T-helper 2 cell treated with Interferon-gamma antibody and Interleukin-4, amounts not matched to agents 5 μg/mL and 100 μg/mL, for 36 hours (primary cell): ENCODE measurements around the gene DUT.
"Not testable (repeated sequence)": the region's sequence is repeated elsewhere in the genome, so short reads cannot be mapped to it uniquely, and the experiment has no call there.

Source experiments
- DNase-seq: peaks from one replicate; pipeline ENCODE4 v3.0.0; 2021; ENCODE audit warnings: low spot score
- H3K27ac Mint-ChIP-seq: one replicate; pipeline ENCODE4 v1.8.0; 2021; ENCODE audit warnings: mild to moderate bottlenecking, mixed read lengths
- H3K27me3 Mint-ChIP-seq: one replicate; pipeline ENCODE4 v1.8.0; 2021; ENCODE audit warnings: low read depth, mixed read lengths
- H3K36me3 Mint-ChIP-seq: one replicate; pipeline ENCODE4 v1.8.0; 2021; ENCODE audit warnings: low read depth, mixed read lengths
- H3K4me1 Mint-ChIP-seq: one replicate; pipeline ENCODE4 v1.8.0; 2021; ENCODE audit warnings: low read depth, mixed read lengths
- H3K4me3 Mint-ChIP-seq: one replicate; pipeline ENCODE4 v1.8.0; 2022; ENCODE audit warnings: mild to moderate bottlenecking, moderate library complexity, mixed read lengths
- H3K9me3 Mint-ChIP-seq: one replicate; pipeline ENCODE4 v1.8.0; 2021; ENCODE audit warnings: mixed read lengths

The DUT gene

DNA sequence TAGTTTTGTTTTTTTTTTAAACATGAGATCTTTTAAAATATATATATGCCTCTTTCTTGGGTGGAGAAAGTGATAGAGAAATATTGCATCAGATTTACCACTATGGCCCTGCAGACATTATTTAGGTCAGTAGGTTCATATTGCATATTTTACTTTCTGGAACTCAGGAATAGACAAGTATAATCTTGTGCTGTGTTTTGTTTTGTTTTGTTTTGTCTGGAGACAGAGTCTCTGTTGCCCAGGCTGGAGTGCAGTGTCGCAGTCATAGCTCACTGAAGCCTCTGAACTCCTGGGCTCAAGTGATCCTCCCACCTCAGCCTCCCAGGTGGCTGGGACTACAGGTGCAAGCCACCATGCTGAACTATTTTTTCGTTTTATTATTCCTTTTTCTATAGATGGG lies 21.5 kb upstream of the DUT start:
- no peak for DNase-seq
- Mint-ChIP-seq H3K4me3 (no peak overlapping the region), H3K27me3 (peaks cover 10% of the 10 kb centered on the region), H3K4me1 (no peaks in the 10 kb centered on the region), H3K36me3 (no peaks in the 10 kb centered on the region), H3K27ac (no peak overlapping the region), H3K9me3 (no peaks in the 10 kb centered on the region)

DNA sequence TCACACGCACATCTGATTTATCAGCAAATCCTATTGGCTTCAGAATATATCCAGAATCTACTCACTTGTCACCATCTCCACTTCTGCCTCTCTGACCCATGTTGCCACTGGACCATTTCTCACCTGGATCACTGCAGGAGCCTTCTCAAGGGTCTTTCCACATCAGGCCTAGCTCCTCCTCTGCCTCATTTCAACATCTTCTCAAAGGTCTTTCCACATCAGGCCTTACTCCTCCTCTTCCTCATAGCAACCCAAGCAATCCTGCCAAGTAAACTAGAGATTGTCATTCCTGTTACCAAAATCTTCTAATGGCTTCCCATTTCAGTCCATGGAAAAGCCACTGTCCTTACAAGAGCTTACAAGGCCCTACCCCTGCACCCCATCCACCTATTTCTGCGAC lies 18.0 kb upstream of the DUT start:
- no peaks in the 10 kb centered on the region for H3K36me3 Mint-ChIP-seq
- no peaks in the 10 kb centered on the region for H3K9me3 Mint-ChIP-seq
- H3K4me1 Mint-ChIP-seq = no peaks in the 10 kb centered on the region
- H3K4me3 Mint-ChIP-seq = no peak overlapping the region
- peaks cover 5% of the 10 kb centered on the region for H3K27me3 Mint-ChIP-seq
- DNase-seq = no peak
- H3K27ac Mint-ChIP-seq = no peak overlapping the region

DNA sequence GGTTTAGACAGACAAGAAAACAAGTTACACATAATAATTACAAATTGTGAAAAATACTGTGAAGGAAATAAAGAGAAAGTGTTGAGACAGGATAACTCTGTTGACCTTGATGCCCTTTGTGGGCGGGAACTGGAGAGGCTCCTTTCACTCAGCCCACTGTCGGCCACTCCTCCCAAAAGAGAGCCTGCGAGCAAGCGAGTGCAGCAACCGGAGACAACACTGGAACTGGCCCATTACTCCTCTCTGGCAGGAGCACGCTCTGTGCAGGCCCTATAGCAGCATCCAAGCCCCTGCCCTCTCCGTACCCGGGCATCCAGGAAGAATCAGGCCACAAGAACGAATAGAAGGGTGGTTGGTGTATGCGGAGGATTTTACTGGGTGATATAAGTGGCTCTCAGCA lies 16.2 kb upstream of the DUT start:
- Mint-ChIP-seq H3K9me3 (no peaks in the 10 kb centered on the region), H3K27ac (no peak overlapping the region), H3K4me1 (no peaks in the 10 kb centered on the region), H3K4me3 (no peak overlapping the region), H3K36me3 (no peaks in the 10 kb centered on the region), H3K27me3 (peaks cover 9% of the 10 kb centered on the region)
- DNase-seq = no peak

DNA sequence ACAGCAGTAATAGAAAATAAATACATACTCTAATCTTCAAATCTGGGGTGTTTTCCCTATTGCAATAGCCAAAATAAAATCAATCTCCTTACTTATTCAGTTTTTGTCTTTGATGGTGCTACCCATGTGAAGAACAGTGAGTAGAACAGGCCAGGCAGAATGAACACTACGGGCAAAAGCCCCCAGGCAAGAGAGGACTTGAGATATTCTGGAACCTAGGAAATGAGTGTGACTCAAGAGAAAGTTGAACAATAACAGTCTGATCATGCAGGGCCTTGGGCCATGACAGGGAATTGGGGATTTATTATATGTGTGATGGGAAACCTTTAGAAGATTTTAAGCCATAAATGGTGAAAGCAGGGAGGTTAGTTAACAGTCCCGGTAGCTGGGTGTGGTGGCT lies 14.0 kb upstream of the DUT start:
- Mint-ChIP-seq H3K27ac (no peak overlapping the region), H3K27me3 (peaks cover 11% of the 10 kb centered on the region), H3K4me1 (no peaks in the 10 kb centered on the region), H3K36me3 (no peaks in the 10 kb centered on the region), H3K9me3 (no peaks in the 10 kb centered on the region), H3K4me3 (no peak overlapping the region)
- DNase-seq = no peak

DNA sequence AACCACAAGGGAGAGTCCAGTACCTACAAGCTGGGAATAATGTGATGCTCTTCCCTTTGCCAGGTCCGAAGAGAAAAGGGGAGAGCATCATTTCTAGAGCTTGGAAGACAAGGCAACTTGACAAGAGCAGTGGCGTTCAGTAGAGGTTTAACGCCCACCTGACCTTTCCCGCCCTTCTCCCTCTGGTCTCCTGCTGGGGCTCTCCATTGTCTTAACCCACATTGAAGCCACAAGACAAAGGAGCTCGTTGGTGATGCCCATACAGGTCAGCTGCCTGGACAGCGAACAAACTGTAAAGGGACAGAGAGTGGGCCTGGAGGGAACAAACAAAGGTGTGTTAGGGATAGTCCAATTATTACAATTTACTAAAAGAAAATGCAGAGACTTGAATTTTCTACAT lies 13.1 kb upstream of the DUT start:
- H3K4me3 Mint-ChIP-seq = no peak overlapping the region
- H3K4me1 Mint-ChIP-seq = no peaks in the 10 kb centered on the region
- H3K27me3 Mint-ChIP-seq = peaks cover 10% of the 10 kb centered on the region
- DNase-seq = no peak
- no peak overlapping the region for H3K27ac Mint-ChIP-seq
- no peaks in the 10 kb centered on the region for H3K9me3 Mint-ChIP-seq
- no peaks in the 10 kb centered on the region for H3K36me3 Mint-ChIP-seq

DNA sequence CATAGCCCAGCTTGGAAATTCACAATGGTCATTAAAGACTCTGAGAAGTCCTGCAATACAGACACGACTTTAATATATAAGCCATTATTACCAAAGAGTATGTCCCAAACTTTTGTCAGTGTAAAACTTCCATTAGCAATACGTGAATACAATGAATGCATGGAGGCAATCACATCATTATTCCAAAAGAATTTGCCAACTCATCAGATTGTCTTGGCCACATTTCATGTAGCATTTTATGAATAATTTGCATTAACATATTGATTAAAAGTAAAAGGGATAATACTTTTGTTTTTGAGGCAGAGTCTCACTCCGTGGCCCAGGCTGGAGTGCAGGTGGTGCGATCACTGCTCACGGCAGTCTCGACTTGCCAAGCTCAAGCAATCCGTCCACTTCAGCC lies 7.9 kb upstream of the DUT start:
- no peaks in the 10 kb centered on the region for H3K9me3 Mint-ChIP-seq
- DNase-seq = no peak
- peaks cover 5% of the 10 kb centered on the region for H3K36me3 Mint-ChIP-seq
- H3K27ac Mint-ChIP-seq = no peak overlapping the region
- peaks cover 5% of the 10 kb centered on the region for H3K4me1 Mint-ChIP-seq
- no peak overlapping the region for H3K4me3 Mint-ChIP-seq
- peaks cover 9% of the 10 kb centered on the region for H3K27me3 Mint-ChIP-seq

DNA sequence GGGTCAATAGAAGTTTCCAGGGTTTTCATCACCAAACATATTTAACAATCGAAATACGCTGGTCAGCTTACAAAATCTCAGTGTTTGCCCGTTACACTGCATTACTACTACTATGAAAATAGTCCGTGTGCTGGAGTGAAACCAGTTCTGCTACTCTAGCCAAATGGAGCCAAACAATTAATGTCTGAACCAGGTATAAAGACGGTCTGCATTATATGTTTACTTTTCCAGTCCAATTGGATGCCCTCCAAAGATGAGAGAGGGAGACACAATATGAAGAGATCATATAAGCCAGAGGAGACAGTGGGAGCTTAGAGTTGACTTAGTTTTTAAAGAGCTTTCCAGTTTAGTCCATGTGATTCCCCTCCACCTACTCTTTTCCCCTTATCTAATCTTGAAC lies 6.3 kb upstream of the DUT start:
- Mint-ChIP-seq H3K9me3 (no peaks in the 10 kb centered on the region), H3K27ac (no peak overlapping the region), H3K4me1 (peaks cover 7% of the 10 kb centered on the region), H3K4me3 (no peak overlapping the region), H3K27me3 (peaks cover 3% of the 10 kb centered on the region), H3K36me3 (peaks cover 9% of the 10 kb centered on the region)
- DNase-seq = no peak

DNA sequence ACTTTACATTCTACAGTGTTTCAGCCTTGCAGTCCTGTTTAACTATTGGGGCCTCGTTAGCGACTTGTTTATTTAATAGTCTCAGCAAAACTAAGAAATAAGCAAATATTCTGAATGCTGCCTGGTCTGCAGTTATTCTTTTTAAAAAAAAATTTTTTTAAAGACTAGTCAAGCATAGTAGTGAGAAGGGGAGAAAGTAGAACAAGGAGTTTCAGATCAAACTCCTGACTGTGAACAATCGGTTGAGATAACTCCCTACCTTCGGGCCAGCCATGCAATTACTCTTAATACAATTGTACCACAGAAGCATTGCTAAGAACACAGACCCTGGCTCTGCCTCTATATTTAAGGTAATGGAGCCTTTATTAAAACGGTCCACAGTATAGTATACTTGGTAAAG lies 5.8 kb upstream of the DUT start:
- Mint-ChIP-seq H3K27me3 (peaks cover 2% of the 10 kb centered on the region), H3K4me1 (peaks cover 11% of the 10 kb centered on the region), H3K27ac (no peak overlapping the region), H3K36me3 (peaks cover 14% of the 10 kb centered on the region), H3K4me3 (no peak overlapping the region), H3K9me3 (no peaks in the 10 kb centered on the region)
- no peak for DNase-seq

DNA sequence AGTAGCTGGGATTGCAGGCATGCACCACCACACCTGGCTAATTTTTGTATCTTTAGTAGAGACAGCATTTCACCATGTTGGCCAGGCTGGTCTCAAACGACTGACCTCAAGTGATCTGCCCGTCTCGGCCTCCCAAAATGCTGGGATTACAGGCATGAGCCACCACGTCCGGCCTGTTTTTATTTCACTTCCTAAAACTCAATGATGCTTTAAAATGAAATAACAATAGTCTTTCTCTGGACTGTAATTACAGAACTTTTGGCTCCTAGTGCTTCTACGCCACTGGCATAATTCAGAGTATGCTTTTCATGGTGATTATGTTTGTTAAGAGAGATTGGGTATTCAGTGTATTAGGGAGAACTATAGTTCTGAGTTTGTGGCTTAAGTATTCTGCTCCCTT lies 5.0 kb upstream of the DUT start:
- not testable (repeated sequence) for H3K4me3 Mint-ChIP-seq, H3K27me3 Mint-ChIP-seq

DNA sequence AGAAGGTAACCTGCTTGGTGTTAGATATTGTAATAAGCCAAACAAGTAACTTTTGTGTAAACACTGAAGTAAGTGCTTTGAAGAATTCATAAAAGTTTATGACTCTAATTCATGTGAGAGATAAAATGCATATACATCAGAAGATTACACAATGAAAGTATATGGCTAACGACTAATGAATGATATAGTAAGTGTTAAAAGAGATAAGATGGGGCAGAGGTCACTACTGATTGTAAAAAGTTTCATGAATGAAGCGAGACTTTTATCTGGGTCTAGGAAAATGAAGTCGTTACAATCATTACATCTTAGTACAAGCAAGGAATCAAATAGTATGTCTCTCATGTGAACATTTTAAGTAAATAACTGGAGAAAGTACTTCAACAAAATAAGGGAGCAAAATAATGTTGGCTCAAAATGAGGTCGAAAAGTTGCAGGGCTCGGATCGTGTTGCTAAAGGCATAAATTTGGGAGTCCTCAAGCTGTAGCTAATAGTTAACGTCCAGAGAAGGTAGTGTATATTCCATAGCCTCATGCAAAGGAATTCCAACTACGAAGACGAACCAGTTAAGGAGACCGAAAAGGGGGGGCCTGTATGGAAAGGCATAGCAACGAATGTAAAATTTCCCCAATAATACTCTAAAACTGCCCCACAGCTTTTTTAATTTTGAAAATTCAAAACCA lies 984 bp upstream of the DUT start:
- H3K4me3 Mint-ChIP-seq = peak overlapping the region; percentile 95
- H3K36me3 Mint-ChIP-seq = peaks cover 38% of the 10 kb centered on the region
- H3K27ac Mint-ChIP-seq = peak overlapping the region; percentile 100
- no peak for DNase-seq
- H3K4me1 Mint-ChIP-seq = peaks cover 35% of the 10 kb centered on the region
- H3K27me3 Mint-ChIP-seq = no peaks in the 10 kb centered on the region
- no peaks in the 10 kb centered on the region for H3K9me3 Mint-ChIP-seq

More for the DNA sequence above, 5.0 kb upstream of the DUT start:
- peaks cover 11% of the 10 kb centered on the region for H3K4me1 Mint-ChIP-seq
- H3K36me3 Mint-ChIP-seq = peaks cover 14% of the 10 kb centered on the region
- not testable (repeated sequence) for DNase-seq, H3K27ac Mint-ChIP-seq, H3K9me3 Mint-ChIP-seq

DNA sequence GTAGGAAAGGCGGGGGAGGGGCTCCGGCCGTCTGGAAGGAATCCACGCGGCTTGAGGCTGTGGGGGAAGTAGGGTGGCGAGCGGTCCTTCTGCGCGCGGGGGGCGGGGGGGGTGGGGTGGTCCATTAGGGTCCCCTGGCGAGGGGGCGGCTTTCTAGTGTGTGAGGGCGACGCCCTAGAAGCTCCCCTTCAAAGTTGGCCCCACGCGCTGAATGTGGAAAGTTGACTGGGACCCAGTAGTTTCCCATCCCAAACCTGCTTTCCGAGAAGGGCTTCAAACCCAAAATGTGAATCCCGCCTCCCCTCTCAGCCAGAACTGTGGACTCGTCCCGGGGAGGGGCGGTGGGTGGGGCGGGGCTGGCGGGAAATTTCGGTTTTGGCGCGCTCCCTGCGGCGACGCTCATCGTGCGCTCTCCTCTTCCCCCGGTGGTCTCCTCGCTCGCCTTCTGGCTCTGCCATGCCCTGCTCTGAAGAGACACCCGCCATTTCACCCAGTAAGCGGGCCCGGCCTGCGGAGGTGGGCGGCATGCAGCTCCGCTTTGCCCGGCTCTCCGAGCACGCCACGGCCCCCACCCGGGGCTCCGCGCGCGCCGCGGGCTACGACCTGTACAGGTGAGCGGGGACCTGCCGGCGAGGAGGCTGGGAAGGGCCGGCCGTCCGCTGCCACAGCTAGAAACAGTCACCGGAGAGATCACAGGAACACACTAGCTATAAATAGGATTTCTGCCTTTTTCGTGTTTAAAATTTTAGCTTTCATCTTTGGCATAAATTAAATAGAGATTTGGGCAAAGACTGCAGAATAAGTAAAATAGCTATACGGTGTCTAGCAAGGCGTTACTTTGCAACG lies 790 bp downstream of the DUT start:
- no peaks in the 10 kb centered on the region for H3K9me3 Mint-ChIP-seq
- DNase-seq = peak; percentile 59
- peak overlapping the region; percentile 96 for H3K27ac Mint-ChIP-seq
- peak overlapping the region; percentile 95 for H3K4me3 Mint-ChIP-seq
- H3K4me1 Mint-ChIP-seq = peaks cover 48% of the 10 kb centered on the region
- H3K36me3 Mint-ChIP-seq = peaks cover 52% of the 10 kb centered on the region
- no peaks in the 10 kb centered on the region for H3K27me3 Mint-ChIP-seq

DNA sequence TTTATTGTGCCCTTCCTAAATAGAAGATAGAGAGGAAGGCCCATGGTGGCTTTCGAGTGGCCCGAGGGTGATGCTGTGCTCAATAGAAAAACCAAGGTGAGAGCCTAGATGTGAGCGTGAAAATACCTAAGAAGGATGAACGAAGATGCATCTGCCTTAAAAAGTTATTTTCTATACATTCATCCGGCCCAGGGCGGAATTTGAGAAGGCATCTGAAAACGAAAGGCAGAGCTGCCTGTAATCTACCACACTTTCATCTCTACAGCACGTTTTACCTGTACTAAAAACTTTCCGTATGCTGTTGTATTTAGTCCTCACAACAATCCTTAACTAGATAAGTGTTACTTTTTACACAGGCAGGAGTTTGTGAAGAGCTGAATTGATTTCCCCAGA lies 1.4 kb downstream of the DUT start:
- DNase-seq = no peak
- Mint-ChIP-seq H3K36me3 (peaks cover 55% of the 10 kb centered on the region), H3K27ac (peak overlapping the region; percentile 89), H3K27me3 (no peaks in the 10 kb centered on the region), H3K4me3 (peak overlapping the region; percentile 95), H3K9me3 (no peaks in the 10 kb centered on the region), H3K4me1 (peaks cover 50% of the 10 kb centered on the region)

DNA sequence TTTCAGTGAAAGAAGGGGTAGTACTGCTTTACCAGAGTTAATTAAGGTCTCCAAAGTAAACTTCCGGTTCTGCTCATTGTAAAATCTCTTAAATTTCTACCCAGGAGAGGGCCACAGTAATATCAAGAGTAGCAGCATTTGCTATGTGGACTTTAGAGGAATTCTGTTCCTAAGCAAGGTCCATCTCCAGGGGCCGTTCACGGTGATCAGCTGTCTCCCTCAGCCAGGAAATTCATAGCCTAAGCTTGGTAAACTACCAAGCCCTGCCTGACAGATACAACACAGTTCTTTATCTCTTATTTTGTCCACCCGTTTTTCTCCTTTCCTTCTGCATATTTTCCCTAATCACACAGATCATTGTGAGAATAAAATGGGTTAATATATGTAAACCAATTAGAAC lies 2.3 kb downstream of the DUT start:
- peak overlapping the region; percentile 89 for H3K27ac Mint-ChIP-seq
- DNase-seq = no peak
- H3K36me3 Mint-ChIP-seq = peaks cover 56% of the 10 kb centered on the region
- peaks cover 52% of the 10 kb centered on the region for H3K4me1 Mint-ChIP-seq
- peak overlapping the region; percentile 95 for H3K4me3 Mint-ChIP-seq
- no peaks in the 10 kb centered on the region for H3K27me3 Mint-ChIP-seq
- H3K9me3 Mint-ChIP-seq = no peaks in the 10 kb centered on the region

DNA sequence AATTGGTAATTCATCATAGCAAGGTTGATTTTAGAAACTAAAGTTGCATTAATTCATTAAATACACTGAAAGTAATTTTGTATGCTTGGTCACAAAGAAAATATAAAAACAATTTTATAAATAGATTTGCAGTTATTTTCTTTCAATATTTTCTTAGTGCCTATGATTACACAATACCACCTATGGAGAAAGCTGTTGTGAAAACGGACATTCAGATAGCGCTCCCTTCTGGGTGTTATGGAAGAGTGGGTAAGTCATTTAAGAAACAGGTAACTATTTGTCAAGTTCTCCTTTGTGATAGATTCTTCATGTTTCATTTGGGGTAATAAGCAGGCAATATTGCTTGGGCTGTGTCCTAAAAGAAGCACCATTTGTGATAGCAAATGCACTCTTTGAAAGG lies 3.0 kb downstream of the DUT start:
- DNase-seq = no peak
- Mint-ChIP-seq H3K27me3 (no peaks in the 10 kb centered on the region), H3K4me3 (peak overlapping the region; percentile 95), H3K36me3 (peaks cover 60% of the 10 kb centered on the region), H3K27ac (no peak overlapping the region), H3K9me3 (no peaks in the 10 kb centered on the region), H3K4me1 (peaks cover 52% of the 10 kb centered on the region)
